Lower leg skin (tissue), 3 donors: ENCODE results near the gene MSMP.

Source experiments
- CTCF ChIP-seq, 3 donors: fragments of 450-650 bp; IDR thresholded peaks; one replicate each; pipeline ENCODE4 v1.5.1; 2016; ENCODE audit warnings: antibody characterized with exemption in 3 of 3, mild to moderate bottlenecking in 3 of 3, moderate library complexity in 2 of 3
- POLR2A ChIP-seq, 2 donors: fragments of 450-650 bp; IDR thresholded peaks; one replicate each; pipeline ENCODE4 v1.6.1; 2016 to 2017; ENCODE audit warnings: antibody characterized with exemption in 2 of 2, mild to moderate bottlenecking in 1 of 2, moderate library complexity in 1 of 2

DNA sequence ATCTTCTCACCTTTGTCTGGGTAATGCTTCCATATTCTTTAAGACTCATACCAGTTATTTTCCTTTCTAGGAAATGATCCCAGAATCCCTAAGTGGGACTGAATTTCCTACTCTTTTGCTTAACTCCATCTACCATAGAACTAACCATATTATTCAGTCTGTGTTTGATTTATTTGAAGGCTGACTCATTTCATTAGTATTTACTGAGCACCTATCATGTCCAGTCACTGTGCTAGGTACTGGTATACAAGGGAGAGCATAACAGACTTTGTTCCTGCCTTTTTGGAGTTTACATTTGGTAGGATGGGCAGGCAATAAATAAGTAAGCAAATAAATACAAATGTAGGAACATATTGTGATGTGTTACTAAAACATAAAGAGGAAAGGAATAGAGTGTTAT lies 41.6 kb upstream of the MSMP start:
- TF ChIP-seq CTCF (IDR thresholded peaks at IDR 0.05): no peak
- no peak for TF ChIP-seq POLR2A (IDR thresholded peaks at IDR 0.05)
